HepG2 (cell line): ENCODE measurements around the gene ARHGEF10L. TPM values are rescaled to one million over a fixed set of nuclear protein-coding genes. Genes with fewer than 3 reads are reported as not detected.

Experiments
- HMGXB3 ChIP-seq: sonication (generic); formaldehyde crosslinking; IDR thresholded peaks from 2 replicates; pipeline ENCODE4 v1.4.0; 2020; ENCODE audit warnings: missing genetic modification reagents, borderline replicate concordance
- MTF1 ChIP-seq: sonication (generic); formaldehyde crosslinking; IDR thresholded peaks from 2 replicates; pipeline ENCODE4 v1.5.0; 2020; ENCODE audit warnings: missing genetic modification reagents
- RBM39 ChIP-seq: fragments of 200-400 bp; formaldehyde crosslinking; IDR thresholded peaks from one replicate; pipeline ENCODE4 v1.6.1; 2018; ENCODE audit warnings: antibody characterized with exemption, mild to moderate bottlenecking, low read depth, low read length; ENCODE audit not compliant: poor library complexity, severe bottlenecking
- SETDB1 ChIP-seq: sonication (generic); formaldehyde crosslinking; IDR thresholded peaks from 2 replicates; pipeline ENCODE4 v1.5.1; 2020; ENCODE audit warnings: missing genetic modification reagents, mild to moderate bottlenecking, borderline replicate concordance
- SNAPC4 ChIP-seq: sonication (generic); formaldehyde crosslinking; IDR thresholded peaks from 2 replicates; pipeline ENCODE4 v1.4.0; 2020; ENCODE audit warnings: mild to moderate bottlenecking, missing genetic modification reagents
- TEAD3 ChIP-seq: optimal IDR thresholded peaks from 2 replicates; pipeline ENCODE3; 2016; ENCODE audit warnings: borderline replicate concordance
- TFDP2 ChIP-seq: sonication (generic); formaldehyde crosslinking; IDR thresholded peaks from 2 replicates; pipeline ENCODE4 v1.4.0; 2020; ENCODE audit warnings: missing genetic modification reagents
- ZKSCAN5 ChIP-seq: sonication (generic); formaldehyde crosslinking; IDR thresholded peaks from 2 replicates; pipeline ENCODE4 v1.5.1; 2020; ENCODE audit warnings: mild to moderate bottlenecking, missing genetic modification reagents
- ZNF513 ChIP-seq: sonication (generic); formaldehyde crosslinking; conservative IDR thresholded peaks from 2 replicates; pipeline ENCODE4 v1.5.0; 2020; ENCODE audit warnings: missing genetic modification reagents
- ZNF784 ChIP-seq: sonication (generic); formaldehyde crosslinking; IDR thresholded peaks from 2 replicates; pipeline ENCODE4 v1.5.1; 2020; ENCODE audit warnings: missing genetic modification reagents, mild to moderate bottlenecking, borderline replicate concordance
- ZNF83 ChIP-seq: sonication (generic); formaldehyde crosslinking; IDR thresholded peaks from 2 replicates; pipeline ENCODE4 v1.4.0; 2020; ENCODE audit warnings: missing genetic modification reagents, mild to moderate bottlenecking, borderline replicate concordance
- ZSCAN20 ChIP-seq: sonication (generic); formaldehyde crosslinking; IDR thresholded peaks from 2 replicates; pipeline ENCODE4 v1.4.0; 2020; ENCODE audit warnings: missing genetic modification reagents, mild to moderate bottlenecking, borderline replicate concordance
- ZSCAN5A ChIP-seq: sonication (generic); formaldehyde crosslinking; IDR thresholded peaks from 2 replicates; pipeline ENCODE4 v1.8.0; 2022; ENCODE audit warnings: mild to moderate bottlenecking, missing genetic modification reagents, borderline replicate concordance
- polyA plus RNA-seq, 8 experiments: library from polyadenylated mRNA; depleted of rRNA in 3 of 8; stranded (reverse) in 7 of 8; unstranded in 1 of 8; fragments of >200 nt; fragmentation: Illumina TruSeq in 4 of 8; extraction: Trizol in 4 of 8; gene quantifications; 2 replicates each; pipeline versions ENCODE4 v1.2.1 to v1.2.3, GENCODE V29; 2011 to 2016; ENCODE audit warnings: low read depth in 4 of 8, missing spikeins in 1 of 8, mixed read lengths in 1 of 8; ENCODE audit not compliant: insufficient read depth in 1 of 8
- total RNA-seq, 5 experiments: library from RNA; depleted of rRNA; stranded (reverse); fragments of >200 nt; fragmentation: Illumina TruSeq; extraction: Trizol; gene quantifications; 2 replicates each; pipeline ENCODE4 v1.2.3, GENCODE V29; 2016; ENCODE audit warnings: low read depth in 1 of 5

The ARHGEF10L gene
- total and polyA plus RNA-seq, 2 of the 13 experiments (the other 11 are each of a cell fraction or from before 2014, with no cell fraction given): 46.5 to 78.3 TPM

- TF ChIP-seq HMGXB3: no peak
- TF ChIP-seq ZSCAN20 (CRISPR knock-in tag): no peak
- TF ChIP-seq RBM39: no peak
- TF ChIP-seq SETDB1 (CRISPR knock-in tag): no peak
- TF ChIP-seq ZNF83 (CRISPR knock-in tag): no peak
- no peak for TF ChIP-seq ZKSCAN5
- TF ChIP-seq ZNF784 (CRISPR knock-in tag): no peak
- no peak for TF ChIP-seq TFDP2
- no peak for TF ChIP-seq TEAD3
- TF ChIP-seq ZNF513 (CRISPR knock-in tag): no peak
- no peak for TF ChIP-seq MTF1
- TF ChIP-seq ZSCAN5A (CRISPR knock-in tag): no peak
- no peak for TF ChIP-seq SNAPC4 (CRISPR knock-in tag)
These were observed 42.1 kb downstream of the ARHGEF10L start (continued) for GRCh38 chr1:17581389-17582123.
